K562 (cell line): ENCODE results near the gene C1QA. TPM values are rescaled to one million over a fixed set of nuclear protein-coding genes. Genes with fewer than 3 reads are reported as not detected.

Source experiments
- ATAC-seq: fragments of 200-7000 bp; cut with Tn5 transposase; 3 replicates; pipeline ENCODE4 v1.9.1; 2020; ENCODE audit warnings: moderate library complexity
- BruUV-seq: library from RNA; stranded (reverse); fragments of 400-500 nt; replicated peaks from 2 replicates; lab custom pipeline; 2021; lab: Mats Ljungman, UMichigan
- CTCF ChIA-PET: fragments of 300-600 bp; formaldehyde crosslinking; extraction: SDS; loops from one replicate; lab custom pipeline; 2021; ENCODE audit warnings: low intra/inter-chr PET ratio; lab: Yijun Ruan, JAX
- POLR2A ChIA-PET: fragments of 300-600, 350-650 bp; sonication (Branson Sonifier 250); formaldehyde crosslinking; extraction: SDS; loops from one replicate; lab custom pipeline; 2021; ENCODE audit warnings: antibody characterized with exemption, inconsistent platforms; lab: Yijun Ruan, JAX
- DNase-seq, 4 experiments: peaks; one replicate each; pipeline versions ENCODE4 v3.0.0 to v3.0.0-alpha.2; 2011 to 2018; ENCODE audit warnings: low spot score in 3 of 4, mixed read lengths in 3 of 4; ENCODE audit errors: extremely low read depth in 1 of 4
- FAIRE-seq: peaks from 2 replicates; lab custom pipeline; 2011; peaks lifted over from hg19 to GRCh38; lab: Jason Lieb, UNC
- H2AFZ ChIP-seq: 2 replicates; pipeline ENCODE4 v1.6.0; 2011; ENCODE audit warnings: low read depth, low read length, control low read depth, inconsistent platforms
- H3K27ac ChIP-seq: fragments of 200-600 bp; 3 replicates; pipeline ENCODE4 v1.8.0; 2011; ENCODE audit warnings: low read depth, mild to moderate bottlenecking, control low read depth, inconsistent platforms, low read length, moderate library complexity, mixed read lengths; ENCODE audit errors: extremely low read depth
- H3K27me3 ChIP-seq, 2 experiments: fragments of 300-600 bp in 1 of 2; 2 replicates in 1 of 2; 3 replicates in 1 of 2; pipeline versions ENCODE4 v1.6.0 to v1.8.0; 2011; ENCODE audit warnings: inconsistent platforms in 2 of 2, low read length in 2 of 2, mild to moderate bottlenecking in 1 of 2, mixed read lengths in 1 of 2, moderate library complexity in 1 of 2; ENCODE audit not compliant: control insufficient read depth in 2 of 2, insufficient read depth in 2 of 2
- H3K36me3 ChIP-seq: fragments of 300-600 bp; 3 replicates; pipeline ENCODE4 v1.8.0; 2011; ENCODE audit warnings: mild to moderate bottlenecking, low read length, inconsistent platforms; ENCODE audit not compliant: control insufficient read depth, insufficient read depth
- H3K4me1 ChIP-seq, 2 experiments: fragments of 200-600 bp in 1 of 2; replicated peaks in 1 of 2; 2 replicates in 1 of 2; 3 replicates in 1 of 2; pipeline versions ENCODE4 v1.5.1 to v1.8.0; 2011; ENCODE audit warnings: inconsistent platforms in 2 of 2, low read length in 2 of 2, mild to moderate bottlenecking in 1 of 2, mixed read lengths in 1 of 2, moderate library complexity in 1 of 2; ENCODE audit not compliant: control insufficient read depth in 2 of 2, insufficient read depth in 2 of 2
- H3K4me2 ChIP-seq: 2 replicates; pipeline ENCODE4 v1.6.1; 2011; ENCODE audit warnings: low read length, control low read depth, inconsistent platforms, mixed read lengths; ENCODE audit not compliant: insufficient read depth
- H3K4me3 ChIP-seq: fragments of 200-600 bp; sonication (generic), shearing (Covaris generic); 2 replicates; pipeline ENCODE4 v1.5.1; 2016; ENCODE audit warnings: control low read depth, inconsistent platforms
- H3K79me2 ChIP-seq: fragments of 200-600 bp; 3 replicates; pipeline ENCODE4 v1.8.0; 2011; ENCODE audit warnings: low read length, inconsistent platforms; ENCODE audit not compliant: control insufficient read depth, insufficient read depth
- H3K9ac ChIP-seq, 2 experiments: 2 replicates each; pipeline versions ENCODE4 v1.6.0 to v1.6.1; 2011; ENCODE audit warnings: low read depth in 2 of 2, low read length in 2 of 2, control low read depth in 1 of 2, inconsistent platforms in 1 of 2, mild to moderate bottlenecking in 1 of 2, mixed read lengths in 1 of 2; ENCODE audit not compliant: insufficient read depth in 1 of 2
- H3K9me1 ChIP-seq: one replicate; pipeline ENCODE4 v1.6.0; 2011; ENCODE audit warnings: inconsistent platforms, mild to moderate bottlenecking, low read length, moderate library complexity; ENCODE audit not compliant: control insufficient read depth, insufficient read depth
- H3K9me3 ChIP-seq: replicated peaks from 2 replicates; pipeline ENCODE4 v1.5.1; 2011; ENCODE audit warnings: low read depth, low read length, inconsistent platforms; ENCODE audit not compliant: control insufficient read depth, insufficient read depth
- H4K20me1 ChIP-seq: replicated peaks from 2 replicates; pipeline ENCODE4 v1.6.1; 2011; ENCODE audit warnings: low read length, inconsistent platforms, mixed read lengths; ENCODE audit not compliant: control insufficient read depth, insufficient read depth
- ARID2 ChIP-seq: fragments of 450-650 bp; IDR thresholded peaks from 2 replicates; pipeline ENCODE4 v1.6.1; 2017; ENCODE audit warnings: antibody characterized with exemption, mild to moderate bottlenecking
- BCOR ChIP-seq: fragments of 450-650 bp; IDR thresholded peaks from 2 replicates; pipeline ENCODE4 v1.6.1; 2016
- C11orf30 ChIP-seq: fragments of 450-650 bp; IDR thresholded peaks from 2 replicates; pipeline ENCODE4 v1.6.1; 2016; ENCODE audit warnings: low read depth, mild to moderate bottlenecking
- GTF2E2 ChIP-seq: fragments of 200-800 bp; sonication (Bioruptor generic); IDR thresholded peaks from 2 replicates; pipeline ENCODE4 v1.6.1; 2016; ENCODE audit warnings: missing genetic modification characterization, missing compliant biosample characterization
- MYBL2 ChIP-seq, 2 experiments: fragments of 450-650 bp in 1 of 2; sonication (generic) in 1 of 2; formaldehyde crosslinking in 1 of 2; IDR thresholded peaks; 2 replicates each; pipeline versions ENCODE4 v1.6.1 to v1.8.1; 2017 to 2022; ENCODE audit warnings: borderline replicate concordance in 1 of 2, inconsistent platforms in 1 of 2, low read depth in 1 of 2, mild to moderate bottlenecking in 1 of 2, missing genetic modification reagents in 1 of 2, moderate library complexity in 1 of 2
- OTX1 ChIP-seq: fragments of 450-650 bp; formaldehyde crosslinking; IDR thresholded peaks from 2 replicates; pipeline ENCODE4 v1.4.0; 2022; ENCODE audit warnings: mild to moderate bottlenecking
- RBM25 ChIP-seq: fragments of 200-400 bp; formaldehyde crosslinking; IDR thresholded peaks from 2 replicates; pipeline ENCODE4 v1.6.1; 2018; ENCODE audit warnings: low read length, low read depth, moderate library complexity; ENCODE audit not compliant: severe bottlenecking
- SREBF1 ChIP-seq: fragments of 150-350 bp; IDR thresholded peaks from 2 replicates; pipeline ENCODE4 v1.6.1; 2014; ENCODE audit warnings: antibody characterized with exemption, low read depth, low read length, borderline replicate concordance
- ZZZ3 ChIP-seq: fragments of 450-650 bp; IDR thresholded peaks from 2 replicates; pipeline ENCODE4 v1.6.1; 2016; ENCODE audit warnings: antibody characterized with exemption, mild to moderate bottlenecking, moderate library complexity
- WGBS: fragments of 100-300 bp; shearing (Covaris generic); methylation state at CpG from one replicate; pipeline ENCODE4 v1.1.6; 2016; ENCODE audit warnings: low coverage, mixed read lengths; ENCODE audit not compliant: insufficient coverage; ENCODE audit errors: missing lambda C conversion rate; 5-methylcytosine and 5-hydroxymethylcytosine counted together
- in situ Hi-C: fragments of 300-500 bp; cut with MboI; formaldehyde crosslinking; loops from 4 replicates; pipeline ENCODE4 v1.15.0; 2018; ENCODE audit warnings: inconsistent platforms, mixed read lengths
- intact Hi-C: fragments of 100-400 bp; cut with micrococcal nuclease; formaldehyde crosslinking; loops from 2 replicates; pipeline ENCODE4 v1.14.2; 2022
- polyA plus RNA-seq, 8 experiments: library from polyadenylated mRNA; depleted of rRNA in 4 of 8; stranded (reverse) in 5 of 8; unstranded in 3 of 8; fragments of >200 nt; fragmentation: Nextera tagmentation in 2 of 8; fragmentation: Illumina TruSeq in 1 of 8; extraction: Ambion mirVana in 2 of 8; extraction: Trizol in 1 of 8; gene quantifications; 2 replicates each; pipeline versions ENCODE4 v1.2.1 to v1.2.3, GENCODE V29; 2011 to 2014; ENCODE audit warnings: inconsistent platforms in 1 of 8, missing spikeins in 1 of 8
- total RNA-seq, 7 experiments: library from RNA; depleted of rRNA in 6 of 7; stranded (reverse); fragments of >200 nt in 6 of 7; fragmentation: Illumina TruSeq in 2 of 7; extraction: Trizol in 2 of 7; gene quantifications; 2 replicates each; pipeline versions ENCODE4 v1.2.1 to v1.2.3, GENCODE V29; 2011 to 2021; ENCODE audit warnings: low replicate concordance in 1 of 7
- TF ChIP-seq, protein P1 (sequence below): fragments of 200-600 bp; sonication (generic); IDR thresholded peaks from one replicate; pipeline ENCODE4 v1.6.1; 2012; ENCODE audit warnings: mild to moderate bottlenecking, low read depth, low read length, inconsistent platforms

C1QA gene
- total and polyA plus RNA-seq, 9 of the 15 experiments (the other 6 are each of a cell fraction or from before 2014, with no cell fraction given) = 0.71 TPM; not detected in 8

DNA sequence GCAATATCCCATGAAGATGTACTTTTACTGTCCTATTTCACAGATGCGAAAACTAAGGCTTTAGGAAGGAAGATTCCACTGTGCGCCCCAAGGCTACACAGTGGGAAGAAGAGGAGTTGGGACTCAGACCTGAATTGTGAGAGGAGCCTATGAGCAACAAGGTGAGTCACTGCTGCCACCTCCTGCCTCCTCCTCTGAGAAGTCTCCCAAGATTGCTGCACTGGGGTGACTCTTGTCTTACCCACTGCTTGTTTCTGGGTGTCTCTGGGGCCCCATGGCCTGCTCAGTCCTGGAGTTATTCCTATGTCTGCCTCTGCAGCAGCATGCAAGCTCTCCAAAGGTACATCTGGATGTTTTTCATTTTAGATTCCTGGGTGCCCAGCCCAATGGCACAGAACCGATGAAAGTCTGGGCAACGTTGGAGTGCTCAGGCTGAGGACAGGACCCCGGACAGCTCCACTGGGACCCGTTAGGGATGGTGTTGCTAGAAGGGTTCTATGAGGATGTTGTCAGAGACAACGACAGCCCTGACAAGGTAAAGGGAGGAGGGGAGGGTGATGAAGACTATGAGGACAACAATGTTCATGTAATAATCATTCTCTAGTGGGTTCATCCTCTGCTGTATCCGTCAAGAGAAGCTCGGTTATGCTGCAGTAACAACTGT lies 11.0 kb upstream of the C1QA start:
- Histone ChIP-seq H4K20me1 (peaks cover 15% of the 10 kb centered on the region), H3K36me3 (no peaks in the 10 kb centered on the region), H3K27ac (no peak overlapping the region), H2AFZ (no peak overlapping the region), H3K9me1 (no peaks in the 10 kb centered on the region), H3K9me3 (no peaks in the 10 kb centered on the region), H3K4me3 (no peak overlapping the region), H3K27me3 (peaks cover 13 to 73% of the 10 kb centered on the region in 2 experiments), H3K79me2 (no peaks in the 10 kb centered on the region), H3K4me2 (no peak overlapping the region), H3K9ac (no peak overlapping the region), H3K4me1 (no peaks in the 10 kb centered on the region)
- intact Hi-C loops = no loop called here
- ATAC-seq (no peak), DNase-seq (no peak), FAIRE-seq (peak; percentile 29)
- in situ Hi-C loops = no loop called here
- BruUV-seq = no TSS peak
- POLR2A ChIA-PET = interaction anchor here (1.8 kb wide), 1 partner anchor 11 kb away, joined by 5 read pairs; the partner anchor contains the start of gene C1QA
- 2% methylated on average over 9 of the region's 9 CpGs for WGBS
- CTCF ChIA-PET = no interaction called here
- no peak for TF ChIP-seq SREBF1
- TF ChIP-seq RBM25 = peak; percentile 15
- TF ChIP-seq C11orf30 = no peak
- TF ChIP-seq ZZZ3 = no peak
- TF ChIP-seq, protein P1, sequence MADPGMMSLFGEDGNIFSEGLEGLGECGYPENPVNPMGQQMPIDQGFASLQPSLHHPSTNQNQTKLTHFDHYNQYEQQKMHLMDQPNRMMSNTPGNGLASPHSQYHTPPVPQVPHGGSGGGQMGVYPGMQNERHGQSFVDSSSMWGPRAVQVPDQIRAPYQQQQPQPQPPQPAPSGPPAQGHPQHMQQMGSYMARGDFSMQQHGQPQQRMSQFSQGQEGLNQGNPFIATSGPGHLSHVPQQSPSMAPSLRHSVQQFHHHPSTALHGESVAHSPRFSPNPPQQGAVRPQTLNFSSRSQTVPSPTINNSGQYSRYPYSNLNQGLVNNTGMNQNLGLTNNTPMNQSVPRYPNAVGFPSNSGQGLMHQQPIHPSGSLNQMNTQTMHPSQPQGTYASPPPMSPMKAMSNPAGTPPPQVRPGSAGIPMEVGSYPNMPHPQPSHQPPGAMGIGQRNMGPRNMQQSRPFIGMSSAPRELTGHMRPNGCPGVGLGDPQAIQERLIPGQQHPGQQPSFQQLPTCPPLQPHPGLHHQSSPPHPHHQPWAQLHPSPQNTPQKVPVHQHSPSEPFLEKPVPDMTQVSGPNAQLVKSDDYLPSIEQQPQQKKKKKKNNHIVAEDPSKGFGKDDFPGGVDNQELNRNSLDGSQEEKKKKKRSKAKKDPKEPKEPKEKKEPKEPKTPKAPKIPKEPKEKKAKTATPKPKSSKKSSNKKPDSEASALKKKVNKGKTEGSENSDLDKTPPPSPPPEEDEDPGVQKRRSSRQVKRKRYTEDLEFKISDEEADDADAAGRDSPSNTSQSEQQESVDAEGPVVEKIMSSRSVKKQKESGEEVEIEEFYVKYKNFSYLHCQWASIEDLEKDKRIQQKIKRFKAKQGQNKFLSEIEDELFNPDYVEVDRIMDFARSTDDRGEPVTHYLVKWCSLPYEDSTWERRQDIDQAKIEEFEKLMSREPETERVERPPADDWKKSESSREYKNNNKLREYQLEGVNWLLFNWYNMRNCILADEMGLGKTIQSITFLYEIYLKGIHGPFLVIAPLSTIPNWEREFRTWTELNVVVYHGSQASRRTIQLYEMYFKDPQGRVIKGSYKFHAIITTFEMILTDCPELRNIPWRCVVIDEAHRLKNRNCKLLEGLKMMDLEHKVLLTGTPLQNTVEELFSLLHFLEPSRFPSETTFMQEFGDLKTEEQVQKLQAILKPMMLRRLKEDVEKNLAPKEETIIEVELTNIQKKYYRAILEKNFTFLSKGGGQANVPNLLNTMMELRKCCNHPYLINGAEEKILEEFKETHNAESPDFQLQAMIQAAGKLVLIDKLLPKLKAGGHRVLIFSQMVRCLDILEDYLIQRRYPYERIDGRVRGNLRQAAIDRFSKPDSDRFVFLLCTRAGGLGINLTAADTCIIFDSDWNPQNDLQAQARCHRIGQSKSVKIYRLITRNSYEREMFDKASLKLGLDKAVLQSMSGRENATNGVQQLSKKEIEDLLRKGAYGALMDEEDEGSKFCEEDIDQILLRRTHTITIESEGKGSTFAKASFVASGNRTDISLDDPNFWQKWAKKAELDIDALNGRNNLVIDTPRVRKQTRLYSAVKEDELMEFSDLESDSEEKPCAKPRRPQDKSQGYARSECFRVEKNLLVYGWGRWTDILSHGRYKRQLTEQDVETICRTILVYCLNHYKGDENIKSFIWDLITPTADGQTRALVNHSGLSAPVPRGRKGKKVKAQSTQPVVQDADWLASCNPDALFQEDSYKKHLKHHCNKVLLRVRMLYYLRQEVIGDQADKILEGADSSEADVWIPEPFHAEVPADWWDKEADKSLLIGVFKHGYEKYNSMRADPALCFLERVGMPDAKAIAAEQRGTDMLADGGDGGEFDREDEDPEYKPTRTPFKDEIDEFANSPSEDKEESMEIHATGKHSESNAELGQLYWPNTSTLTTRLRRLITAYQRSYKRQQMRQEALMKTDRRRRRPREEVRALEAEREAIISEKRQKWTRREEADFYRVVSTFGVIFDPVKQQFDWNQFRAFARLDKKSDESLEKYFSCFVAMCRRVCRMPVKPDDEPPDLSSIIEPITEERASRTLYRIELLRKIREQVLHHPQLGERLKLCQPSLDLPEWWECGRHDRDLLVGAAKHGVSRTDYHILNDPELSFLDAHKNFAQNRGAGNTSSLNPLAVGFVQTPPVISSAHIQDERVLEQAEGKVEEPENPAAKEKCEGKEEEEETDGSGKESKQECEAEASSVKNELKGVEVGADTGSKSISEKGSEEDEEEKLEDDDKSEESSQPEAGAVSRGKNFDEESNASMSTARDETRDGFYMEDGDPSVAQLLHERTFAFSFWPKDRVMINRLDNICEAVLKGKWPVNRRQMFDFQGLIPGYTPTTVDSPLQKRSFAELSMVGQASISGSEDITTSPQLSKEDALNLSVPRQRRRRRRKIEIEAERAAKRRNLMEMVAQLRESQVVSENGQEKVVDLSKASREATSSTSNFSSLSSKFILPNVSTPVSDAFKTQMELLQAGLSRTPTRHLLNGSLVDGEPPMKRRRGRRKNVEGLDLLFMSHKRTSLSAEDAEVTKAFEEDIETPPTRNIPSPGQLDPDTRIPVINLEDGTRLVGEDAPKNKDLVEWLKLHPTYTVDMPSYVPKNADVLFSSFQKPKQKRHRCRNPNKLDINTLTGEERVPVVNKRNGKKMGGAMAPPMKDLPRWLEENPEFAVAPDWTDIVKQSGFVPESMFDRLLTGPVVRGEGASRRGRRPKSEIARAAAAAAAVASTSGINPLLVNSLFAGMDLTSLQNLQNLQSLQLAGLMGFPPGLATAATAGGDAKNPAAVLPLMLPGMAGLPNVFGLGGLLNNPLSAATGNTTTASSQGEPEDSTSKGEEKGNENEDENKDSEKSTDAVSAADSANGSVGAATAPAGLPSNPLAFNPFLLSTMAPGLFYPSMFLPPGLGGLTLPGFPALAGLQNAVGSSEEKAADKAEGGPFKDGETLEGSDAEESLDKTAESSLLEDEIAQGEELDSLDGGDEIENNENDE = no peak
- TF ChIP-seq OTX1 (CRISPR knock-in tag) = no peak
- no peak for TF ChIP-seq ARID2
- peak; percentile 77 for TF ChIP-seq BCOR
- no peak for TF ChIP-seq GTF2E2
- TF ChIP-seq MYBL2 (IDR thresholded peaks at IDR 0.05; ENCODE audit: low read depth) = no peak
- no peak for TF ChIP-seq MYBL2 (CRISPR knock-in tag; IDR thresholded peaks at IDR 0.05; ENCODE audit: borderline replicate concordance)
